ENCODE data around the gene ANKRD50.

DNA sequence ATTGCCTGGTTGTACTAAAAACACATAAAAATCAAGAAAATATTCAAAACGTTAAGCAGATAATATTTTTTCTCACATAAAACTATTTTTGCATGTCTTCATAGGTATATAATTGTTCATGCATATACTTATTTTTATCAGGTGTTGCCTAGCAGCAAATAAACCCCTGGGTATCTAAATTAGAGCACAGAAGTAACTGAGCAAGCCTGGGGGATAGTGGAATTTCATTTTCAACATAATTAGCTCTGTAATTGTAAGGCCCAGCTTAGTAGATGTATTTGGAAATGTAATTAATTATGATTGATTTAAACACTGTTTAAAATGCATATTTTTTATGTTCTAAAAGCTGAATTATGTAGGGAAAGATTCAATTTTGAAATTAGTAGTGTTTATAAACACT lies 82.9 kb downstream of the ANKRD50 start:
- TF ChIP-seq, protein P1, sequence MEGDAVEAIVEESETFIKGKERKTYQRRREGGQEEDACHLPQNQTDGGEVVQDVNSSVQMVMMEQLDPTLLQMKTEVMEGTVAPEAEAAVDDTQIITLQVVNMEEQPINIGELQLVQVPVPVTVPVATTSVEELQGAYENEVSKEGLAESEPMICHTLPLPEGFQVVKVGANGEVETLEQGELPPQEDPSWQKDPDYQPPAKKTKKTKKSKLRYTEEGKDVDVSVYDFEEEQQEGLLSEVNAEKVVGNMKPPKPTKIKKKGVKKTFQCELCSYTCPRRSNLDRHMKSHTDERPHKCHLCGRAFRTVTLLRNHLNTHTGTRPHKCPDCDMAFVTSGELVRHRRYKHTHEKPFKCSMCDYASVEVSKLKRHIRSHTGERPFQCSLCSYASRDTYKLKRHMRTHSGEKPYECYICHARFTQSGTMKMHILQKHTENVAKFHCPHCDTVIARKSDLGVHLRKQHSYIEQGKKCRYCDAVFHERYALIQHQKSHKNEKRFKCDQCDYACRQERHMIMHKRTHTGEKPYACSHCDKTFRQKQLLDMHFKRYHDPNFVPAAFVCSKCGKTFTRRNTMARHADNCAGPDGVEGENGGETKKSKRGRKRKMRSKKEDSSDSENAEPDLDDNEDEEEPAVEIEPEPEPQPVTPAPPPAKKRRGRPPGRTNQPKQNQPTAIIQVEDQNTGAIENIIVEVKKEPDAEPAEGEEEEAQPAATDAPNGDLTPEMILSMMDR (IDR thresholded peaks at IDR 0.05): no peak
- no peak for TF ChIP-seq POLR2A (IDR thresholded peaks at IDR 0.05)

All from thyroid gland (tissue), 4 donors.